RWPE1 (cell line): ENCODE data around the gene ZNF223.

Experiments used
- CTCF ChIA-PET: fragments of 350-600 bp; sonication (Branson Sonifier 250); formaldehyde crosslinking; extraction: SDS; loops from one replicate; lab custom pipeline; 2021; lab: Yijun Ruan, JAX
- POLR2A ChIA-PET: fragments of 400-600 bp; formaldehyde crosslinking; extraction: SDS; loops from one replicate; lab custom pipeline; 2020; ENCODE audit warnings: antibody characterized with exemption; ENCODE audit not compliant: low non-redundant PET; lab: Yijun Ruan, JAX
- DNase-seq: peaks from one replicate; pipeline ENCODE4 v3.0.0; 2012; ENCODE audit warnings: low spot score
- H3K27ac ChIP-seq: fragments of 450-650 bp; 2 replicates; pipeline ENCODE4 v1.5.1; 2017
- CTCF ChIP-seq: fragments of 450-650 bp; conservative IDR thresholded peaks from 2 replicates; pipeline ENCODE4 v1.5.1; 2017; ENCODE audit warnings: low read depth, mild to moderate bottlenecking

The ZNF223 gene

GRCh38 chr19:44066305-44066704 lies 14.5 kb downstream of the ZNF223 start:
- TF ChIP-seq CTCF, result no peak
- no peak for DNase-seq
- no peak overlapping the region for H3K27ac ChIP-seq
- ChIA-PET CTCF (no interaction called here), POLR2A (no interaction called here)

- CTCF ChIA-PET, result no interaction called here
- DNase-seq, result no peak
Measured at GRCh38 chr19:44069415-44069814, 17.6 kb downstream of the ZNF223 start.

GRCh38 chr19:44071824-44072542 lies 20.1 kb downstream of the ZNF223 start, which contains the start of gene ZNF284:
TSS of gene ZNF284 (plus strand) at chr19:44072159. CDS start at chr19:44076390, 4,231 bp downstream.
- ChIA-PET CTCF (interaction anchor here (1.1 kb wide), 1 partner anchor 19 kb away, joined by 3 read pairs; no protein-coding TSS in a partner anchor), POLR2A (no interaction called here)
- H3K27ac ChIP-seq, result peak within 1 kb of the TSS; percentile 58
- DNase-seq, result peak; percentile 84
- no peak for TF ChIP-seq CTCF

More at GRCh38 chr19:44069415-44069814, 17.6 kb downstream of the ZNF223 start:
- TF ChIP-seq CTCF, result no peak
- POLR2A ChIA-PET, result no interaction called here
- no peak overlapping the region for H3K27ac ChIP-seq

GRCh38 chr19:44072543-44073401 lies 20.9 kb downstream of the ZNF223 start:
- ChIA-PET POLR2A (no interaction called here), CTCF (interaction anchor here (1.1 kb wide), 1 partner anchor 19 kb away, joined by 3 read pairs; no protein-coding TSS in a partner anchor)

GRCh38 chr19:44076325-44076724 lies 24.5 kb downstream of the ZNF223 start:
- CTCF ChIA-PET, result no interaction called here
- DNase-seq, result no peak
- POLR2A ChIA-PET, result no interaction called here
- no peak overlapping the region for H3K27ac ChIP-seq
- no peak for TF ChIP-seq CTCF

More at GRCh38 chr19:44072543-44073401, 20.9 kb downstream of the ZNF223 start:
- peak overlapping the region; percentile 58 for H3K27ac ChIP-seq
- no peak for TF ChIP-seq CTCF
- peak; percentile 5 for DNase-seq

- no peak overlapping the region for H3K27ac ChIP-seq
- CTCF ChIA-PET, result no interaction called here
- no peak for TF ChIP-seq CTCF
- POLR2A ChIA-PET, result no interaction called here
- no peak for DNase-seq
Measured at GRCh38 chr19:44092108-44092507, 40.3 kb downstream of the ZNF223 start.
